Measurements from ENCODE around the gene DCTN3.

The DCTN3 gene

GRCh38 chr9:34588671-34589635 lies 31.3 kb downstream of the DCTN3 start:
- no peak for DNase-seq

- no peak for DNase-seq
These were observed 33.0 kb downstream of the DCTN3 start for GRCh38 chr9:34587271-34587670.

- DNase-seq = no peak
These were observed 34.2 kb downstream of the DCTN3 start for GRCh38 chr9:34585946-34586669.

- DNase-seq = no peak
These were observed 35.3 kb downstream of the DCTN3 start for GRCh38 chr9:34584970-34585369.

GRCh38 chr9:34582787-34583186 lies 37.5 kb downstream of the DCTN3 start:
- no peak for DNase-seq

- no peak for DNase-seq
These were observed 39.0 kb downstream of the DCTN3 start for GRCh38 chr9:34581318-34581717.

GRCh38 chr9:34580358-34580757 lies 39.9 kb downstream of the DCTN3 start:
- no peak for DNase-seq

- DNase-seq = no peak
These were observed 40.5 kb downstream of the DCTN3 start for GRCh38 chr9:34579808-34580163.

GRCh38 chr9:34579104-34579807 lies 41.0 kb downstream of the DCTN3 start:
- DNase-seq = no peak

- DNase-seq = no peak
These were observed 41.8 kb downstream of the DCTN3 start for GRCh38 chr9:34578241-34579103.

GRCh38 chr9:34577400-34578240 lies 42.7 kb downstream of the DCTN3 start:
- DNase-seq = no peak

GRCh38 chr9:34576597-34577399 lies 43.5 kb downstream of the DCTN3 start:
- DNase-seq = no peak

- no peak for DNase-seq
These were observed 44.3 kb downstream of the DCTN3 start for GRCh38 chr9:34575862-34576596.

- no peak for DNase-seq
These were observed 45.1 kb downstream of the DCTN3 start for GRCh38 chr9:34575241-34575640.

- DNase-seq = no peak
These were observed 45.7 kb downstream of the DCTN3 start for GRCh38 chr9:34574571-34574970.

- DNase-seq = no peak
These were observed 46.5 kb downstream of the DCTN3 start for GRCh38 chr9:34573599-34574325.

GRCh38 chr9:34572628-34573027 lies 47.7 kb downstream of the DCTN3 start:
- DNase-seq = no peak

GRCh38 chr9:34572092-34572491 lies 48.2 kb downstream of the DCTN3 start:
- no peak for DNase-seq

GRCh38 chr9:34571481-34571810 lies 48.8 kb downstream of the DCTN3 start:
- no peak for DNase-seq

Data from activated CD4-positive, CD25-positive, alpha-beta regulatory T cell treated with anti-CD3 and anti-CD28 coated beads, Interleukin-2, amount 50 U/mL, for 72 hours (primary cell).